HG03039 (cell line): Measurements from ENCODE around the gene ADGRV1.

Experiments used
- ATAC-seq: cut with Tn5 transposase; IDR thresholded peaks from one replicate; pipeline ENCODE4 v1.9.1; 2021; ENCODE audit warnings: mild to moderate bottlenecking, moderate library complexity; ENCODE audit not compliant: unreplicated experiment

Gene ADGRV1

DNA sequence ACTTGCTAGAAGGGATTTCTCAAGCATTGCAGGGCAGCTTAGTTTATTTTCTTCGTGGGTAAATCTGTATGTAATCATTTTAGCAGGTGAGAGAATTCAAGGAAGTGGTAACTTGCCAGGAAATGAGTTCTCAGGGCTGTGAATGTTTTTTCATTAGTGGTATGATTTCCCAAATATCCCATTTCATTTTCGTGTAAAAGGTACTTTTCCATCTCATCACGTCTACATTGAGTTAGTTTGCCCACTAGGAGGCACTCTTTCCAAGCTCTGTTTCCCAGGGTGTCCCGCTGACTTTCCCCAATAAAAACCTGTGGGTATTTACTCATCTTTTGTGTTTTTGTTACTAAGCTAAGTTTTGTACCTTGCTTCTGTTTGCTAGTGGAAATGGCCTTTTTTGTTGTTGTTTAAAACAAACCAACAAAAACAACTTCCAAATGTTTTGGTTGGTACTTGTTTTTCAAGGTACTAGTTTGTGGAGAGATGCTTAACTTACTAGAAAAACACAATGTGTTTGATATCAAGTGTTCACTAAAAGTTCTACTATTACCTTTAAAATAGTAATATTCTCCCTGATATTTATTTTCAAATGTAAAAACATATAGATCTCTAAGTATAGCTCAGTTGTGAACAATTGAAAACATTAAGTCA, 373.6 kb downstream of the ADGRV1 start:
- ATAC-seq, result no peak

DNA sequence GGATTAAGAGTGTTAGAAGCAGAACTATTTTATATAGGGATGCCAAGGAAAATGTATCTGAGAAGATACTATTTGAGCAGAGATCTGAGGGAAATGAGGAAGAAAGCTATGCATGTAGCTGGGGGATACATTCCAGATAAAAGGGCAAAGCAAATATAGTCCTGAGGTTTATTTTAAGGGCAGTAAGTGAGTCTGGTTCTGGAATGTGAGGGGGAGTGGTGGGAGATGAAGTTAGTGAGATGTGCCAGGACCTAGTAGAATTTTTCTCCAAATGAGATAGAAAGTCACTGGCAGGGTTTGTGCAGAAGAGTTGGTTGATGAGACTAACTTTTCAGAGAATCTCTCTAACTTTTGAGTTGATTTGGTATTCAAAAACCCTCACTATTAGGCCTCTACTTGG, 374.7 kb downstream of the ADGRV1 start:
- ATAC-seq, result no peak

DNA sequence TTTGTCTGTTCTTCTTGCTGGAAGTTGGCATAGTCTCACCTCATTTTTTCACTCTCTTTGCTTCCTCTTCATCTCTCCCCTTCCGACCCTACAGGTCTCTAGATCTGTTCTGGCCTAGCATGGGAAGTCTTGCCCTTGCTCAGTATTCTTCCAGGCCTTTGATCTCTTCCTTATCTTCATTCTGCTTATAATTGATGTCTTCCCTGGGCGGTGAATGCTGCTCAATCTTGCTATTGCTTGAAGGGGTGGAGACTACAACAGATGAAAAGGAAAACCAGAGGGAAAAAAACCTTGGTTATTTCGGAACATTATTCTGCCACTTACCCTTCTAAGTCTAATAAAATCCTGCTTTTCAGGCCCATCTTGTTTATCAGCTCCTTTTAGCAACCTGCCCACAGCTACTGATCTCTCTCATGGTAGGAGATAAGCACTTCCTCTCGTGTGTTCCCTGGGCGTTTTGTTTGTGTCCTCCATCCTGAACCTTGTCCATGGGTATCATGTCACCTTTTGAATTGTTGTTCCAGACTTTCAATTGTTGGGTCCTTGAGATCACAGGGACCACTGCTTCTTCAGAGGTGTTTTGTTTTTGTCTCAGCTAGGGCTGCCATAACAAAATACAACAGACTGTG, 375.6 kb downstream of the ADGRV1 start:
- no peak for ATAC-seq

DNA sequence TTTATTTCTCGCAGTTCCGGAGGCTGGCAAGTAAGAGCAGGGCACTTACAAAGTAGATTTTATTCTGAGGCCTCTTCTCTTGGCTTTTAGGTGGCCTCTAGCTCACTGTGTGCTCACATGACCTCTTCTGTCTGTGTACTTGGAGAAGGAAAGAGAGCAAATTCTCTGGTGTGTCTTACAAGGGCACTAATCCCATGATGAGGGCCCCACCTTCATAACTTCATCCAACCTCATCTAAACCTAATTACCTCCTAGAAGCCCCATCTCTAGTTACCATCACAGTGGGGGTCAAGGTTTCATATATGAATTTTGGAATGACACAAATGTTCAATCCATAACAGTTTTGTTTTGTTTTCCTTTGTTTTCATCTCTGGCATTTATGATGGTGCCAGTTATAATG, 376.1 kb downstream of the ADGRV1 start:
- no peak for ATAC-seq

- ATAC-seq, result no peak
Measured at GRCh38 chr5:90939211-90939610, 380.6 kb downstream of the ADGRV1 start.

DNA sequence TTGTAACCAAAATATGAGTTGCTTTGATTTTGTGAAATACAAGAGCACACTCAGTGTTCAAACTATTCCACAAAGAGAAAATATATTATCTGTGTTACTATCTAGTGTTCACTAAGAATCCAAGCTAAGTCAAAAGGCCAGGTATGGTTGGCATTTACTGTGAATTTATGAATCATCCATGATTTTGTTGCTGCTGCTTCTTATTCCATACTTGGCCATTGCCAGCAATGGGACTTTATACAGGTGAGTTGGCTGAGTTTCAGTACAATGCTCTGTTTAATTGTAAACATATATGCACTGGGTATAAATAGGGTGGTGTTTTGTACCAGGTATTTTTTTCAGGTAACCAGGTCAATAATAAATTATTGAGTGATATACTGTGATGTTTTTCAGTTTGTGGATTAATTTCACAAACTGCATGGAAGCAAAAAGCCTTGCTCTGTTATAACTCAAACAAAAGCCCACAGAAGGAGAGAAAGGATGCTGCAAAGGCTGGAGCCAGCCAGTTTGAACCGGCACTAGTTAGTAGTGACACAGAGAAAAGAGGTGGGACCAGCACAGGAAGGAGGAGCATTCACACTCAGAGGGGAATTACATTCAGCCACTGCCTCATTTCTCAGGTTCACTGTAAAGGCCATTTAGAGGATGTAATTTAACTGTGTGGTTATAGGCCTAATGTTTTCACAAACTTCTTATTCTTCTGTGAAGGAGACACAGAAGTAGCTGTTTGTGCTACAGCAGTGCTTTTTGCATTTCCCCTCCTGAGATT, 381.8 kb downstream of the ADGRV1 start:
- peak; percentile 98 for ATAC-seq

- no peak for ATAC-seq
Measured at GRCh38 chr5:90941002-90941720, 382.6 kb downstream of the ADGRV1 start.

DNA sequence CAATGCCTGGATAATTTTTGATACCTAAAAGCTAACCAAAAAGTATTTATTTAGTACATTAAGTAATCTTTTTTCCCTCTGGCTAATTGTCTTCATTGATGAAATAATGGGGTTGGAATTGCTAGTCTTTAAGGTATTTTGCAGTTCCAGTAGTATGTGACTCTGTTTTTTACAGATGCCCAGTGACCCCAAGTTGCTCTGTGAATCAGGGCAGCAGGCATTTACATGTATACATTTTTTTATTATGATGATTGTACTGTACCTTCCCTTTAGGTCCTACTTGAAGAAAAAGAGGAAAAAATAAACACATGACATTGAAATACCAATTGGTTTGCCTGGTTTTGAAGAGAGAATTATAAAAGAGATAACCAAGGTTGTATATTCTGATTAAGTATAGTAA, 385.5 kb downstream of the ADGRV1 start:
- no peak for ATAC-seq

DNA sequence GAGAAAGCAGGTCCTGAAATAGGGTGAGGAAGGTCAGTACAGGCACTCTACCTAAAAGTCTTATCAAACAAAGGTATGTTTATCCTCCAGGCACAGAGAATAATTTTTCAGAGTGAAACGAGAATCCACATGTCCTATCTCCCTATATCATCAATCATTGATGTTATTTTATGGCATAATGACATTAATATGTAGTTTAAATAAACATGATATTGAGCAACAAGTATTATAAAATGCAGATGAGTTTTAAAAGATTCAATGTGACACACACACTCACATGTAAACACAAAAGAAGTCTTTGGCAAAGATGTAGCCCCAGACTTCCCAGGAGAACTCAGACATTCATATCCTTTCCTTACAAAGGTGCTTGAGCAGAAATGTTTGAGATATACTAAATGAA, 389.1 kb downstream of the ADGRV1 start:
- no peak for ATAC-seq

- ATAC-seq, result no peak
Measured at GRCh38 chr5:90948969-90949368, 390.4 kb downstream of the ADGRV1 start.

DNA sequence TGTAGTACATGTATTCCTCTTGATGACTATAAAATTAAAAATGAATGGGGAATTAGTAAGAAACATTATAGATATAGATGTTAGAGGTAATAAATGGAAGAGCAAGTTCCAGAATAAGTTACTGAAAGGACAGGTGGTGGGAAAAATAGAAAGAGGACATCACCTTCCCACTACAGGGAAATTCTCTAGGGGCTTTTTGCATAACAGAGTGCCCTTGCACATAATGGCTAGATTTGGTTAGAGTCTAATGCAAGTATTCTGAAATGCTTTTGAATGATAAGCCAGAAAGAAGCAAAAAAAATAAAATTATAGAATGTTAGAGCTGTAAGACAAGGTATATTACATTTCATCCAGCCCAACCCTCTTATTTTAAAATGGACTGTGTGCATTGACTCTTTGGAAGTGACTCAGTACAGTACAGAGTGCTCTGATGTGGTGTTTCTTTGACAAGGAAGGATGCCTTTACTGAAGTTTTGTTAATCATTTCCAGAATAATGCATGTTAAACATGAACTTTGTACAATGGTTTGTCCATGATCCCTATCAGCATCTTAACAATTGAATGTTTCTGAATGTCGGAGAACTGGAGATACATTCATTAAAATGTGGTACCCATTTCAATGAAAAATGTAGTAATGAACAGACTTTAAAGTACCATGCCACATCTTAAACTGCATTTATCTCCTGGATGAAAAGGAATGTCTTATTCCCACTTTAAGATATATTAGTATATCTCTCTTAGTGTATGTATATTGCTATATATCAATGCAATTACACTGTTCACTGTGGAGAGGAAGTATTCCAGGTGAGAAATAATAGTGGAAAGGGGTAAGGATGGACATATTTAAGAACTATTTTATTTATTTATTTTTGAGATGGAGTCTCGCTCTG, 391.1 kb downstream of the ADGRV1 start:
- peak; percentile 64 for ATAC-seq

GRCh38 chr5:90955001-90955635, 396.5 kb downstream of the ADGRV1 start:
- no peak for ATAC-seq

DNA sequence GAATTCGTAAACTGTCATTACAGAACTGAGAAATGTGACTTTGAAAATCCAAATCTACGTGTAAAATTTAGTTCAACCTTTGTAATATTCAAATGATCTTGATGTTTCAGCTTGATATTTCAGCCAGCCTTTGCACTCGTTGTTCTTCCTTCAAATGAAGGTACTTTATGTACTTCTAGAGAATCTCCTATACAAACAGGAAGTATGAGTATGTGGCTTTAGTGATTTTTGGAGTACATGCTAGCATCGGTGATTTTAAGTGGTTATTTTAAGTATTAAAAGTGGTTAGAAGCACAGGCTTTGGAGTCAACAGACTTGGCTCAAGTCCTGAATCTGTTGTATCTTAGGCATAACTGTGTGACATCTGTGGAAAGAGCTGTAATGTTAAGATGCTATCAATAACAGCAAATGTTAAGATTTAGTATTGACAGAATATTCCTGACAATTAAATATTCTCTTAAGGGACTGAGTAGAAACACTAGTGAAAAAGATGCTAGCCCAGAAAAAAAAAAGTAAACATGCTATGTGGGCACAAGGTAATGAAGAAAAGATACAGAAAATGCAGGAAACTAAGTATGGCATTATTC, 398.0 kb downstream of the ADGRV1 start:
- ATAC-seq, result no peak

DNA sequence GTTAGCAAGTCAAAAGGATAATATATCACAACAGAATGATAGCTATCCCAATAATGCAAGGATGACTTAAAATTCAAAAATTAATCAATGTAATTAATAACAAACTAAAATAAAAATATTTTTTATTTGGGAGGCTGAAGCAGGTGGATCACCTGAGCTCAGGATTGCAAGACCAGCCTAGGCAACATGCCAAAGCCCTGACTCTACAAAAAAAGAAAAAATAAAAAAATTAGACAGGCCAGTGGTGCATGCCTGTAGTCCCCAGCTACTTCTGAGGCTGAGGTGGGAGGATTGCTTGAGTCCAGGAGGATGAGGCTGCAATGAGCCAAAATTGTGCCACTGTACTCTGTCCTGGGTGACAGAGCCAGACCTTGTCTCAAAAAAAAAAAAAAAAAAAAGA, 399.3 kb downstream of the ADGRV1 start:
- no peak for ATAC-seq

DNA sequence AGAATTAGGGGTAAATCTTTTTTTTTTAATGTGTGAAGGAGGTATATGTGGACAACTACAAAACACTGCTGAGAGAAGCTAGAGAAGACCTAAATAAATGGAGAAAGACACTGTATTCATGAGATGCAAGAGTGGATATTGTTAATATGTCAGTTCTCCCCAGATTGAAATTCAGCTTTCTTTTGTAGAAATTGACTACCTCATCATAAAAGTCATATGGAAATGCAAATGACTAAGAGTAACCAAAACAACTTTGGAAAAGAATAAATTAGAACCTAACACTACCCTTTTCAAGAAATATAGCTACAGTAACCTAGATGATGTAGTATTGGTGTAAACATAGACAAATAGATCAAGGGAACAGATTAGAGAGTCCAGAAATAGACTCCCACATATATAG, 400.7 kb downstream of the ADGRV1 start:
- no peak for ATAC-seq

DNA sequence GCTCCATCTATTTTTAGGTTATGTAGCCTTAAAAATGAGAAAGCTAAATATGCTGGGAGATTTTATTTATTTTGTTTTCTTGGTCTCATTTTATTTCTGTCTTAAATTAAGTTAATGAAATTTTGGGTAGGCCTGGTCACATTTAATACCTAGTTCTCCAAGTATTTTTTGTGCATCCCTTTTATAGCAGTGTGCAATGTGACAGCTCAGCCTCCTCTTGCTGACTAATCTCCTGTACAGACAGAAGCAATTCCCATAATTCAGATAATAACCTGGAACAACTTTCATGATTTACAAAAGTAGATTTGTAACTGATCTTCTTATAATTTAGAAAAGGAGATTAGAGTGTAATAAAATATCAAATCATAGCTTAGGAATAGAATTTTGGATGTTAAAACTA, 403.9 kb downstream of the ADGRV1 start:
- ATAC-seq, result no peak

GRCh38 chr5:90965110-90965685, 406.6 kb downstream of the ADGRV1 start:
- ATAC-seq, result no peak

GRCh38 chr5:90967443-90967842, 408.8 kb downstream of the ADGRV1 start:
- no peak for ATAC-seq

- ATAC-seq, result no peak
Measured at GRCh38 chr5:90967851-90968250, 409.3 kb downstream of the ADGRV1 start.
